NCI-H128 (cell line): ENCODE results near the gene RCE1.

Experiments
- DNase-seq: peaks from one replicate; lab custom pipeline; 2025; ENCODE audit not compliant: unreplicated experiment; lab: John Stamatoyannopoulos, UW

RCE1 gene

DNA sequence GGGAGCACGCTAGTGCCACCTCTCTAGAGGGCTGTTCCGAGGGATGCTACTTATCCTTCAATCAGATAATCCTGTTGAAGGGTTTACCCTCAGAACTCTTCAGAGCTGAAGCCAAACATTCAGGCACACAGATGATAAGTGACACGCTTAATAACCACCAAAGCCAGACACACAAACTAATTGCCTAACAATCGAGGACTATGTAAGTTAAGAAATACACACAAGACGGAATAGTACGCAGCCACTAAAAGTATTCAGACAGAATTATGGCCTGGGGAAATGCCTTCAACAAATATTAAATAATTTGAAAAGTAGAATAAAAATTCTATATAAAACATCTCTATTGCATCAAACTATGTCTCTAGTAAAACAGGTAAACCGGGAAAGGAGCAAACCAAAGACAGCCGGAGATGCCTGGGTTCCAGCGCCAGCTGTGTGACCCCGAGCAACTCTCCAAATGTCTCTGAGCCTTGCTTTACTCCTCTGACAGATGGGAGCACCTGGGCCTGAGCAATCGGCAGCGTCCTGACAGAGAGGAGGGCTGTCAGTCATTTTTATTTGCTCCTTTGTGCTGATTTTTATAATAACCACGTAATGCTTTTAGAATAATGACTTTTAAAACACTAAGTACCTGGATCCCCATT lies 25.0 kb downstream of the RCE1 start:
- no peak for DNase-seq

DNA sequence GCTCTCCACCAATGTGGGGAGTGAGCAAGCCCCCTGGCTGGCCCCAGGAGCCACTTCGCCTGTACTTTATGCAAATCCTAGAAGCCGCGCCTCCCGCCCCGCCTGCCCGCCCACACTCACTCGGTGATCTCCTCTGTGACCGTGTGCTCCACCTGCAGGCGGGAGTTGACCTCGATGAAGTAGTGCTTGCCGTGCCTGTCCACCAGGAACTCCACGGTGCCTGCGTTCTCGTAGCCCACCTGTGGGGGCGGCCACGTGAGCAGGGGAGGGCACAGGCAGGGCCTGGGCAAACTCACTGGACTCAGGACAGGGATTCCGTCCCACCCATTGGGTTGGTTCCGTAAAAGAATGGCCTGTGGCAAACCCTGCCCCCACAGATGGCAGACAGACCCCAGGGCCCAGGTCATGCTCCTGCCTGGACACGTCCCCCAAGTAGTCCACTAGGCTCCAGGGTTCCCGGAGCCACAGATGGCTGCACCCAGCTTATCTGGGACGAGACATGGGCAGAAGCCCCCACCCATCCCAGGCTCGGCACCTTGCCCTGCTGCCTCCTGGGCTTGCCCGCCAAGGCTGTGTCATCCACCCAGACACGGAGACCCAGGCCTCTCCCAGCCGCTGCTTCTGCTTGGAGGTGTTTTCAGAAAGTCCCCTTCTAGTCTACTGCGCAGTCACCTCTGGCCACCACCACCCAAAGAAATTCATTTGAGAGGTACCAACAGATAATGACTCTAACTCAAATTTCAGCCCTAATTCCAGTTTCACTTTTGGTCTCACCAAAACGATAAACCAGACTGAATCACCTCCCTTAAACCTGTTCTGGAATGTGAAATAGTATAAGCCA lies 25.7 kb downstream of the RCE1 start:
- DNase-seq = no peak

DNA sequence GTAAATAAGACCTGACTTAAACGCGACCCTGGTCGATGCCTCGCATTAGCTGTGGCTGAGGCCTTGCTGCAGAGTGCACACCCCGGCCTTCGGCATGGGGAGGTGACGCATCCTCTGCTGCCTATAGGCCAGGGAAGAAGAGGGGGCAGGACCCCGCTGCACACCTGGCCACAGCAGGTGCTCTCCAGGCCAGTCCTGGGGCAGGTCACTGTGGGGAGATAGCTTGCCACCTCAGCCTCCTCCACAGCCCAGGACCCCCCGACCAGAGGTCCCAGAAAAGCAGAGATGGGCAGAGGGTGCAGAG lies 26.3 kb downstream of the RCE1 start:
- DNase-seq = no peak

DNA sequence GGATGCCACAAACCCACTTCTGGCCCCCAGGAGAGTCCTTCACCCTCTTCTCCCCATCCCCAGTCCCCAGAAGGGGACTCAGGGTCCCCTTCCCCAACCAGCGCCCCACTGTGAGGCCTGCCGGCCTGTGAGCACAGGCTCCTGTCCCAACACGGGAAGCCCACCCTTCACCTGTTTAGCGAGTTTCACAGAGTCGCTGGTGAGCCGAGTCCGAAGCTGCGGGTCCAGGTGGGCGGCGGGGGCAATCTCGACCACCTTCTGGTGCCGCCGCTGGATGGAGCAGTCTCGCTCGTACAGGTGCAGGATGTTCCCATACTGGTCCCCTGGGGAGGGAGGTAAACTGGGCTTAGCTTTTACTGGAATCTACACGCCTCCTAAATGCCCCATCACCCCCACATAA lies 26.9 kb downstream of the RCE1 start:
- no peak for DNase-seq

DNA sequence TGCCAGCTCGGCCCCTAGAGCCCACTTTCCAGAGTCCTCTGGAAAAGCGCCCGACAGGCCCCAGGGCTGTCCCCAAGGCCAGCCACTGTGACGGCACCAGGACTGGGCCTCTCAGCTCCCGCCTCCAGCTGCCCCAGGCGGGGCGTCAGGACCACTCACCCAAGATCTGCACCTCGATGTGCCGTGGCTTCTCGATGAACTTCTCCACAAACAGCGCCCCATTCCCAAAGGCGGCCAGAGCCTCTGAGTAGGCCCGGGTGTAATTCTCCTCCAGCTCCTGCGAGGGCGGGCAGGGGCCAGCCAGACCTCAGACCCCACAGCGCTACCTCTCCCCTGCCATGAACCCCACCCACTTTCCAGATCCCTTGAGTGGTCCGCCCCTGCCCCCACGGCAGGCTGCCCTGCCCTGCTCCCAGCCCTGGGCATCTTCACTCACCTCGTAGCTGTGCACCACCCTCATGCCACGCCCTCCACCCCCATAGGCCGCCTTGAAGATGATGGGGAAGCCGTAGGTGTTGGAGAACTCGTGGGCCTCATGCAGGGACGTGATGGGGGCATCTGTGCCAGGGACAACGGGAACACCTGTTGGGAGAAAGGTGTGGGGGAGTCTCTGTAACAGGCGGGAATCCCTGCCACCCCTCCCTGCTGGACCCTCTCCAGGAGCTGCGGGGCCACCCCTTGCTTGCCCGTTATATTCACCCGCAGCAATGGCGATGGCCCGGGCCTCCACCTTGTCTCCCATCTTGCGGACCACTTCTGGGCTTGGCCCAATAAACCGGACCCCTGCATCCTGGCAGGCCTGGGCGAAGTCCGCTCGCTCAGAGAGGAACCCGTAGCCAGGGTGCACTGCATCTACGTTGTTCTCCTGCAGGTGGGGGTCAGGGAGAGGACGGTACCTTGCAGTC lies 27.6 kb downstream of the RCE1 start:
- no peak for DNase-seq

DNA sequence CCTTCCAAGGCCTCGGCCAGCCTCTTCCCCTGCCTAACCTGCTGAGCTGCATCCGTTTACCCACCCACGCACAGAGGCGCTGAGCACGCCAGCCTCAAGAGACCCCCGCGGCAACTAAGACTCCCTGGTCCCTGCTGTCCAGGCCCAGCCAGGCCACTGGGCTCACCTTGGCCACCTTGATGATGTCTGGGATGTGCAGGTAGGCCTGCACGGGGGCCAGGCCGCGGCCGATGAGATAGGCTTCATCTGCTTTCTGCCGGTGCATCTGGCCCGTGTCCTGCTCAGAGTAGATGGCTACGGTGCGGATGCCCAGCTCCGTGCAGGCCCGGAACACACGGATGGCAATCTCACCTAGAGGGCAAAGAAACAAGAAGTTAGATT lies 28.3 kb downstream of the RCE1 start:
- no peak for DNase-seq

DNA sequence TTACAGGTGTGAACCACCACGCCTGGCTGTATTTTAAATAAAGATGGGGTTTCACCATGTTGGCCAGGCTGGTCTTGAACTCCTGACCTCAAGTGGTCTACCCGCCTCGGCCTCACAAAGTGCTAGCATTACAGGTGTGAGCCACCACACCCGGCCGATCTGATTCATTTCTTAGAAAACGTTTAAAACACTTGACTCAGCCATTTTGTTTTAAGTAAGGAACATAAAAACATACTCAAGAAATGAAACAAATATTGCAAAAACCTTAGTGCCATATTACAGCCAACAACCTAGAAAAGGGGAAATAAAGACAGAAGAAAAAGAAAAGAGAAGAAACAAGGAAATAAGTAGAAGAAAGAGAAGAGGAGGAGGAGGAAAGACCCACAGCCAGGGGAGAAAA lies 31.0 kb downstream of the RCE1 start:
- no peak for DNase-seq

DNA sequence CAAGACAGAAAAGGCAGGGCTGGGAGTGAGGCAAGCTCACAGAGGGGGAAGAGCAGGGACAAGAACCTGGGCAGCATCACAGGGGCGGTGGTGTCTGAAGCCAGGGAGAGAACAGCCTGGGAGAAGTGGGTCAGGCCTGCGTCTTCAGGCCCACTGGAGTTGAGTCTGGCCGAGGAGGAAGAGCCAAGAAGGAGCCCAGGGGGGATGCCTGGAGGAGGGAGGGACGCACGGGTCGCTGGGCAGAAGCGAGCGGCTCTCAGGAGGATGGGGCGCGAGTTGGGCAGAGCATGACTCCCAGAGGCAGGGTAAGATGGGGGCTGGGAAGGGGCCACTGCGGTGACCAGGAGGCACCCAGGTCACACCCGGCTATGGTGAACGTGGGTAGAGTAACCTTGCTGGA lies 32.1 kb downstream of the RCE1 start:
- no peak for DNase-seq

DNA sequence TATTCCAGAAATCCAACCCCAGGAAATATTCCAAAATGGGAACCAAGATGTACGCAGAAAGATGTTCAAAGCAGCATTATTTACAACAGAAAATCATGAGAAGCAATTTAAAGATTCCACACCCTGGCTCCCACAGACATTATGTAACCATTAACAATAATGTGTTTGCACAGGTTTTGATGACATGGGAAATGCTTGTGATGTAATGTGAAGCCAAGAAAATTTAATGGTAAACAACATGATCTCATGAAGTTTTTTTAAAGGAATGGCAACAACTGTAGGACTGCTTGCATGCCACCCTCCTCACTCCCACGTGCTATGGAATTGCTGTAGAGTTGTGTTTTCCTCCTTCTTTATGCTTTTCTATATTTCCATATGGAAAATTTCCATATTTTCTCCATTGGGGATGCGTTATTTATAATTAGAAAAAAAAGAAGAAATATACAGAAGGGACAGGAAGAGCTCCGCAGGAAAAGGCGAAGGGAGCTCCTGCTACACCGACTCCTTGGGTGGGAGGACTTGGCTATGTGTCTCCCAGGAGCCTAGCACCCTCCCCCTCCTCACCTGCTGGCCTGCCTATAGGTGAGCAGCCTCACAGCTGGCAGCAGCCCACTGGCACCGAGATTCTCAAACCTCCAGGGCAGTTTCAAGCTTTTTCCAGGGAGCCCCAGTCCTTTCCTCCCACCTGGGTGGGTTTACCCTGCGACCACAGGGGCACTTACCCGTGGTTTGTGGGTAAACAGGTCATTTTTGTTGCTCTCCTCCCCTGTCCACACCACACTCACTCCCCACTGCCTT lies 34.5 kb downstream of the RCE1 start:
- no peak for DNase-seq

DNA sequence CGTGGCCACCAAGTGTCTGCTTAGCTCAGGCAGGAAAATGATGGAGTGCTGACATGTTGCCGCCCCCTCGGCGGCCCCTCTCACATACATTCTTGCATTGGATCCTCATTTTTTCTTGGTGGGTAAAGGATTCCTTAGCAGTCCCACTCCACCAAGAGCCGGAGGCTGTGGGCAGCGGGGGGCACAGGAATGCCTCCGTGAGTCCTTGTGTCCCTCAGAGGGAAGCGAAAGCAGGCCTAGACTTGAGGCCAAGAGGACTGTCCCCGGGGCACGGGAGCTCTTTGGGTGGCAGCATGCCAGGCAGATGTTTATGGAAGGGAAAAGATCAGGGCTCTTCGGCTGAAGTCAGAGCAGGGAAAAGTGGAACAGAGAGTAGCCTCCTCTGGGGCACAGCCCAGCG lies 35.2 kb downstream of the RCE1 start:
- DNase-seq = no peak

DNA sequence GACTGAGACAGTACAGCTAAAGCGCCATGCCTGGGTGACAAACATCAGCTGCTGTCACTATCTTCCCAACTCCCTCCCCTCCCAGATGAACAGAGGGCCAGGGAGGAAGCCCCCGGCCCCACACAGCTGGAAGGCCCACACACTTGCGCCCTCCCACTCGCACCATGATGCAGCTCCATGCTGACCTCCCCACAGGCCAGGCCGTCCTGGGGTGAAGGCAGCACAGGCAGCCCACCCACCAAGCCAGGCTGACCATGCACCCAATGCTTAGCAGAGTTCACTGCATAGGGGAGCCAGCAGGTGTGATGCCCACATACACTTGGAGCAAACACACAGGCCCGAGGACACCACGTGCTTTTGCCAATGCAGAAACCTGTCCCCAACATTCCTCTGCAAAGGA lies 35.8 kb downstream of the RCE1 start:
- no peak for DNase-seq

DNA sequence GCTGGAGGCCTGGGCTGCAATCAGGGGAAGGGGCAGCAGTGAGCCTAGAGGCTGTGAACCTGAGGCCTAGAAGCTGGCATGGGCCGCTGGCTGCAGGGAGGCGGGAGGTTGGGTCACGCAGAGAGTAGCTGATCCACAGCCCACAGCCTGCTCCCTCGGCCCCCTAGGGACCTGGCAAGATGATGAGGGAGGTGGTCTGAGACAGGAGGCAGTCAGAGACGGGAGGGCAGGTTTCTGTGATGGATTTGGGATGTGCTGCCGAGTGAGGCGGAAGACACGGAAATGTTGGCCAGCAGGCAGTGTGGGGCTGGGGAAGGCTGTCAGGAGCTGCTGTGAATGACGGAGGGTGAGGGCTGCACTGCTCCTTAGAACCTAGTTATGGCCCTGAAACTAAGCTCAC lies 36.3 kb downstream of the RCE1 start:
- DNase-seq = no peak

DNA sequence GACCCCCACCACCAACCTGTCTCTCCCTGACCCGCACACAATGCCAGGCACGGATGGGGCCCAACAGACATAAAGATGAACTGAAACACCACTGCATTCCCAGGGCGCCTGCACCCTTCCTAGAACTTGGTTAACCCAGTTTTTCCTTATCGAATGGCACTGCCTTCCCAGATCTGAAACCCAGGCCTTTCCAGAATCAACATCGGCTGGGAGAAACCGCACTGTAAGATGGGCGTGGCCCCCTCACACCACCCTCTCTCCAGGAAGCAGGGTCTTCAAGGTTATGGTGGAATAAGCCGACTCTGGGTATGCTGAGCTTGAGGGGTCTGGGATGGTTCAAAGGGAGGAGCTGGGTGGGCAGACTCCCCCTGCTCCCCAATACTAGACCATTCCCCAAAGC lies 36.8 kb downstream of the RCE1 start:
- no peak for DNase-seq

DNA sequence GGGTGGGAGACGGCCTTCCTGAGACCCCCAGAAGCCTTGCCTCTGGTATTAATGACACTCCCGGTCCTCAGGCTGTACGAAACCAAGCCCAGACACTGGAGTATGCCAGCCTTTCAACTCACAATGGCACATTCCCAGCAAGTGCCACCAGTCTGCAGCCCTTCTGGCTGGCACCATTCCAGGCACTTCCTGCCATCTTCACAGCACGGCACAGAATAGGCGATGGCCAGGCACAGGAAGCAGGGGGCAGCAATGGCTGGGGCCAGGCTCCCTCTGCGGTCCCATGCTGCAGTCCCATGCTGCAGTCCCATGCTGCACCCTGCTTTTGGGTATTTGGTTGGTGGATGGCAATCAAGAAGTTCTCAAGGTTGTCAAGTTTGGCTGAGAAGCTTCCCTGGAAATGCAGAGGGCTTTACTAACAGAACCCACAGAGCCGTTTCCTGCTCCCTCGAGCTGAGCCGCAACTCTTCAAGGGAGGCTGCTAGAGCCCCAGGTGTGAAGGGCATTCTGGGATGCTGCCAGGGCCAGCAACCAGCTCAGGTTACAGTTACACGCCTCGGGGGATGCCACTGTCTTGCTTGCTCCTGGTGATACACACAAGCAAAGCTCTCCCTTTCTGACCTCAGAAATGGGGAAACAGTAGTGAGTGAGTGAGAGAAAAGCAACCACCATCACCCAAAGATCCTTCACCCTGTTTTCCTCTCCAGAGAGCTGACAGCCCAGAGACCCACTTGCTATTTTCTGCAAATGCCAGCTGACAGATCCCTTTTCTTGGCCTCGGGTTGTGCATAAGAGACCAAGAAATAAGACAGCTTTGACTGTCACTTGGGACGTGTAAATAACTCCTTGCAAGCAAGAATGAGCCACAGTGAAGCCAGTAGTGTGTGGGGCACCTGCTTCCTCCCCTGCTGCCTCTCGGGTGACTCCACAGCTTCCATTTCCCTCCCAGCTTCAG lies 37.5 kb downstream of the RCE1 start:
- DNase-seq = peak; percentile 67

DNA sequence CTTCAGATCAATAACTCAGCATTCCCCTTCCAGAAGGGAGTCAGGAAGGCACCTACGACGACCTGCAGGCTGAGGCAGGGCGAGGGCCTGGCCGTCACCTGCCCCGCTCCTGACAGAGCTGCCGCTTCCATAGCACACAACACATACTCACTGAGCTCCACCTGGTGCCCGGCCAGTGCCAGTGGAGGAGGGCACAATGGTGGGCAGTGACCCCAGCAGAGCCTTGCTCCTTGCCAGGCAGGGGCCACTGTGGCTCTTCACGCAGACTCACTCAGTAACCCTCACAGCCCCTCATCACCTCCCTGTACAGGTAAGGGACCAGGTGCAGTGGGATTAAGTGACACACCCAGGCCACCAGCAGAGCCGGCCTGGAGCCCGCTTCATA lies 38.2 kb downstream of the RCE1 start:
- no peak for DNase-seq

DNA sequence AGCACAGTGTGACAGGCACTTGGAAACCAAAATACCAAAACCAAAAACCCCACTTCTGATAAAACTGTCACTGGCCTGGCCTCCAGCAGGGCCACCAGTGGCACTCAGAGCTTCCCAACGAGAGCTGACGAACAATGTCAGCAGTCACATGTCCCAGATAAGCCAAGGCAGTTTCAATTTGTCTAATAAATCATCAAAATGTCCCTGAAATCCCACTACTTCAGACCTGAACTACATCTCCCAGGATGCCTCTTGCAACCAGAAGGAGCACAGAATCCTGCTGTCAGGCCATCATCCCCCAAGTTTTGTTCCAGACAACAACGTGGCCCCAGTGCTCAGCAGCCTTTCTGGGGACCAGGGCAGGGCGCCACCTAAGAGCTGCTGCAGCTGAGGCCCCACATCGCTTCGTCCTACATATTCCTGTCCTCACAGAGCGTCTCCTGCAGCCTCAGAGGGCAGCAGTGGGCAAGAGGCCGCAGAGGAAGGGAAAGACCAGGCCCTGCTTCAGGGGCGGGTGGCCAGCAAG lies 38.7 kb downstream of the RCE1 start:
- DNase-seq = no peak

DNA sequence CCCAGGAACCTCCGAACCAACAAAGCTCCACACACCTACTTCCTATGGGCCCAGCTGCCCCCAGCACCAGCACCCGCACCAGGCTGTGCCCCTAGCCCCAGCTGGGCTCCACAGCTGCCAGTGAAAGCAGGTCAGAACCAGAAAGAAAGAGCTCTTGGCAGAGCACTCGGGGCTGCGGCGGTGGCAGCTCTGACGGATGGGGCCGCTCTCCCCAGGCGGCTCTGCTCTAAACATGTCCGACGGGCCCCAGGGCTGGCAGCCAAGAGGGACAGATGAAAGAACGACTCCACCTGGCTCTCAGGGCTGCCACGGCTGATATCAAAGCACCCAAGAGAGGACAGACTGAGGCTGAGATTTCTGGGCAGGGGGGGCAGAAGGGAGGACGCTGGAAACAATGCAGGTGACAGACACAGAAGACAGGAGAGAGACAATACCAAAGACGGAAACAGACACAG lies 39.3 kb downstream of the RCE1 start:
- peak; percentile 25 for DNase-seq

DNA sequence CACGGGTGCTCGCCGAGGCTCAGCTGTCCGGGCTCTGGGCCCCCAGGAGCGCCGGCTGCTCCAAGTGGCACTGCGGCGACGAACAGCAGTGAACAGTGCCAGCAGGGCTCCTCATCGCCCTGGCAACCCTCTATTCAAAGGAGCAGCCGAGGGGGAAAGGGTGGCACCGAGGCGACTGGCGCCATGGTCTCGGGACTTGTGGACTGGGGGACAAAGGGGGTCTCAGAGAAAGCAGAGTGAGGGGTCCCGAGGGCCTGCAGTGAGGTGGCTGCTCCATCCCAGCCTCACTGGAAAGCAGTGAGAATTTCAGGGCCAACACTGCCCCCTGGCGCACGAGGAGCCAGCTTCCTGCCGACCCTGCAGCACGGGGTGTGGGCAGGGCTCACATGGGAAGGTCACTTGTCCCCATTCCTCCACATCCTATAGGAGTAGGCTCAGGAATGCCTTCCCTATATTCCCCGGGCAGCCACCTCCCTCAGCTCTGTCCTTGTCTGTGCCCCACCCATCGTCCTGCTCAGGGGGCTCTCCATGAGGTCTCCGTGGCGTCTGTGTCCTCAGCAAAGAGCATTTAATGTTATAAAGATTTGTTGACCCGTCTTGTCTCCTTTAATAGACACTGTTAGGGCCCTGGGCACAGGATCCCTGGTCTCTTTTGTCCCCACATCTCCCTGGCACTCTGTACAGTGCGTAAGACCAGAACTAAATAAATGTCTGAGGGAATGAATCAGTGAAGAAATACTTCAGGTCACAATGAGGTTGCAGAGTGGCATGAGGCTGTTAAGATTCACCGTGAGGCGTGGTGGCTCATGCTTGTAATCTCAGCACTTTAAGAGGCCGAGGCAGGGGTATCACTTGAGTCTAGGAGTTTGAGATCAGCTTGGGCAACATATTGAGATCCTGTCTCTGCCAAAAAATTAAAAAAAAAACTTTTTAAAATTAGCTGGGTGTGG lies 40.0 kb downstream of the RCE1 start:
- peak; percentile 63 for DNase-seq

DNA sequence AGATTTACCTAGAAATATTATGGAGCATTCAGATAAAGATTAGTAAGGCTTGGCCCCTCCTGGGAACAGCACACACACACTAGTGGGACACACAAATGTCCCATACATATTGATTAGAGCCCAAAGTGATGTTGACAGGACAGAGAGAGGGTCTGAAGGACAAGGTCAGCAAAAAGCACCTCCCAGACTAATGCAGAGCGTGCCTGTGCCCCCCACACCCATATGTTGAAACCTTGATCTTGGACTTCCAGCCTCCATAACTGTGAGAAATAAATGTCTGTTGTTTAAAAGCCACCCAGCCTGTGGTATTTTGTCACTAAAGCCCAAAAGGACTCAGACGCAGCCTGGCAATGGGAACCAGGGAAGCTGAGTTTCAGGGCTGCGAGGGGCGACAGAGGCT lies 41.2 kb downstream of the RCE1 start:
- DNase-seq = no peak
